ENCODE data around the gene GJB5. TPM values are rescaled to one million over a fixed set of nuclear protein-coding genes. Genes with fewer than 3 reads are reported as not detected.

GJB5 gene
- total and polyA plus RNA-seq, 4 donors: 0.17 to 1.6 (median 0.56) TPM

GRCh38 chr1:34715139-34715538, 39.7 kb upstream of the GJB5 start:
- H3K9me3 ChIP-seq (ENCODE audit: control insufficient read depth in 4 of 4, insufficient read depth in 3 of 4, low read length in 3 of 4): peaks cover 0 to 7% (median 0%) of the 10 kb centered on the region in 4 donors
- no peak overlapping the region for H3K27ac ChIP-seq (ENCODE audit: low read depth in 1 of 2, low read length in 1 of 2)
- H3K4me1 ChIP-seq (ENCODE audit: control insufficient read depth in 5 of 5, insufficient read depth in 5 of 5, low read length in 5 of 5): no peaks in the 10 kb centered on the region
- DNase-seq: no peak
- H3K27me3 ChIP-seq (ENCODE audit: control insufficient read depth in 3 of 3, insufficient read depth in 3 of 3, low read length in 2 of 3): peaks cover 0 to 10% (median 0%) of the 10 kb centered on the region in 3 donors
- no peak for TF ChIP-seq CTCF (IDR thresholded peaks at IDR 0.05; ENCODE audit: control extremely low read depth, extremely low read depth)
- no peak overlapping the region for H3K4me3 ChIP-seq
- ATAC-seq (ENCODE audit: insufficient read depth, low FRiP score): no peak
- H3K9ac ChIP-seq (ENCODE audit: insufficient read depth in 1 of 2, low read length in 2 of 2): no peak overlapping the region
- 83 to 91% methylated on average over 3 of the region's 3 CpGs for WGBS, 2 donors
- no peaks in the 10 kb centered on the region for H3K36me3 ChIP-seq (ENCODE audit: control insufficient read depth in 4 of 4, insufficient read depth in 4 of 4, low read length in 4 of 4)

GRCh38 chr1:34721241-34721640, 33.6 kb upstream of the GJB5 start:
- ATAC-seq (ENCODE audit: insufficient read depth, low FRiP score) (no peak), DNase-seq (no peak)
- Histone ChIP-seq H3K4me3 (no peak overlapping the region), H3K36me3 (ENCODE audit: control insufficient read depth in 4 of 4, insufficient read depth in 4 of 4, low read length in 4 of 4) (no peaks in the 10 kb centered on the region), H3K4me1 (ENCODE audit: control insufficient read depth in 5 of 5, insufficient read depth in 5 of 5, low read length in 5 of 5) (no peaks in the 10 kb centered on the region), H3K27me3 (ENCODE audit: control insufficient read depth in 3 of 3, insufficient read depth in 3 of 3, low read length in 2 of 3) (peaks cover 0 to 6% (median 3%) of the 10 kb centered on the region in 3 donors), H3K9me3 (ENCODE audit: control insufficient read depth in 4 of 4, insufficient read depth in 3 of 4, low read length in 3 of 4) (peaks cover 0 to 8% (median 0%) of the 10 kb centered on the region in 4 donors), H3K9ac (ENCODE audit: insufficient read depth in 1 of 2, low read length in 2 of 2) (no peak overlapping the region), H3K27ac (ENCODE audit: low read depth in 1 of 2, low read length in 1 of 2) (no peak overlapping the region)
- TF ChIP-seq CTCF (IDR thresholded peaks at IDR 0.05; ENCODE audit: control extremely low read depth, extremely low read depth): no peak
- 70 to 83% methylated on average over 4 of the region's 4 CpGs for WGBS, 2 donors

- no peak overlapping the region for H3K27ac ChIP-seq (ENCODE audit: low read depth in 1 of 2, low read length in 1 of 2)
- no peak for ATAC-seq (ENCODE audit: insufficient read depth, low FRiP score)
- H3K9me3 ChIP-seq (ENCODE audit: control insufficient read depth in 4 of 4, insufficient read depth in 3 of 4, low read length in 3 of 4): peaks cover 0 to 8% (median 0%) of the 10 kb centered on the region in 4 donors
- no peaks in the 10 kb centered on the region for H3K4me1 ChIP-seq (ENCODE audit: control insufficient read depth in 5 of 5, insufficient read depth in 5 of 5, low read length in 5 of 5)
- 72 to 77% methylated on average over 6 of the region's 6 CpGs for WGBS, 2 donors
- H3K4me3 ChIP-seq: no peak overlapping the region
- H3K9ac ChIP-seq (ENCODE audit: insufficient read depth in 1 of 2, low read length in 2 of 2): no peak overlapping the region
- H3K36me3 ChIP-seq (ENCODE audit: control insufficient read depth in 4 of 4, insufficient read depth in 4 of 4, low read length in 4 of 4): no peaks in the 10 kb centered on the region
- no peak for TF ChIP-seq CTCF (IDR thresholded peaks at IDR 0.05; ENCODE audit: control extremely low read depth, extremely low read depth)
- no peak for DNase-seq
- peaks cover 0 to 6% (median 3%) of the 10 kb centered on the region in 3 donors for H3K27me3 ChIP-seq (ENCODE audit: control insufficient read depth in 3 of 3, insufficient read depth in 3 of 3, low read length in 2 of 3)
Measured at GRCh38 chr1:34721646-34722355, 33.0 kb upstream of the GJB5 start.
